NOMO-1 (cell line): ENCODE results near the gene CD101.

Experiments used
- DNase-seq, 2 experiments: peaks; one replicate each; lab custom pipeline; 2025; ENCODE audit not compliant: unreplicated experiment in 2 of 2; lab: John Stamatoyannopoulos, UW

The CD101 gene

DNA sequence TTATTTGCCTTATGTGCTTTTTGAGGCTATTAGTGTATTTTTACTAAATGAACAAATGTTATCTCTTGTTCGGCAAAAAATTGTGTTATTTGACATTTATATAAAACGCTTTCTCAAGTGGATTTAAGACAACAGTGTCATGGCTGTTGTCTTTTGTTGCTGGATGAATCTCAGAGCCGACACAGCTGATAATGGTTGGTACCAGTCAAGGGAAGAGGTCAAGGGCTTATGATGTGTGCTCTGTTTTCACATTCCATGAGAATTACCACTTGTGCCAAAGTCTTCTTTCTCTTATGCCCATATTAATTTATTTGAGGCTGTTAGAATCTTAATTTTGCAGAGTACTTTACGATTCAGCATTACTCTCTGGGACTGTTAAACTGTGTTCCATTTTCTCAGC lies 17.9 kb upstream of the CD101 start:
- no peak for DNase-seq

DNA sequence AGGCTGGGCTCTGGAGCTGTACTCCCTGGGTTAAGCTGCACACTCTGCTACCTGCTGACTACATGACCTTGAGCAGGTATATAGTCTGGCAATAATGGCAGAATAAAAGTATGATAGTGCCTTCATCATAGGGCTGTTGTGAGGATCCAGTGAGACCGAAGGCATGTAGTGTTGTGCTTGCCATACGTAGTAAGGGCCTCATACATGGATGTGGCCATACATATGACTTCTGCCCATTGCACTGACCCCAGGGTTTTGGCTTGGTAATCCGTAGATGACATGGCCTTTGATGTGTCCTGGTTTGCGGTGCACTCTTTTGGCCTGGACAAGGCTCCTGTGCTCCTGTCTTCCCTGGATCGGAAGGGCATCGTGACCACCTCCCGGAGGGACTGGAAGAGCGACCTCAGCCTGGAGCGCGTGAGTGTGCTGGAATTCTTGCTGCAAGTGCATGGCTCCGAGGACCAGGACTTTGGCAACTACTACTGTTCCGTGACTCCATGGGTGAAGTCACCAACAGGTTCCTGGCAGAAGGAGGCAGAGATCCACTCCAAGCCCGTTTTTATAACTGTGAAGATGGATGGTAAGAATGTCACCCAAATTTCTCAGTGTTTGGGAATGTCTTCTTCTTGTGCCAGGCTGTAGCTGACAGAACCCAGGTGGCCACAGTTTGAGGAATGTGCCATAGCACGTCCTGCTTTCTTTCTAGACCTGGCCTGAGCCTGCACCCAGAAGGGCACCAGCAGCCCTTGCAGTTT lies 17.0 kb upstream of the CD101 start:
- no peak for DNase-seq

DNA sequence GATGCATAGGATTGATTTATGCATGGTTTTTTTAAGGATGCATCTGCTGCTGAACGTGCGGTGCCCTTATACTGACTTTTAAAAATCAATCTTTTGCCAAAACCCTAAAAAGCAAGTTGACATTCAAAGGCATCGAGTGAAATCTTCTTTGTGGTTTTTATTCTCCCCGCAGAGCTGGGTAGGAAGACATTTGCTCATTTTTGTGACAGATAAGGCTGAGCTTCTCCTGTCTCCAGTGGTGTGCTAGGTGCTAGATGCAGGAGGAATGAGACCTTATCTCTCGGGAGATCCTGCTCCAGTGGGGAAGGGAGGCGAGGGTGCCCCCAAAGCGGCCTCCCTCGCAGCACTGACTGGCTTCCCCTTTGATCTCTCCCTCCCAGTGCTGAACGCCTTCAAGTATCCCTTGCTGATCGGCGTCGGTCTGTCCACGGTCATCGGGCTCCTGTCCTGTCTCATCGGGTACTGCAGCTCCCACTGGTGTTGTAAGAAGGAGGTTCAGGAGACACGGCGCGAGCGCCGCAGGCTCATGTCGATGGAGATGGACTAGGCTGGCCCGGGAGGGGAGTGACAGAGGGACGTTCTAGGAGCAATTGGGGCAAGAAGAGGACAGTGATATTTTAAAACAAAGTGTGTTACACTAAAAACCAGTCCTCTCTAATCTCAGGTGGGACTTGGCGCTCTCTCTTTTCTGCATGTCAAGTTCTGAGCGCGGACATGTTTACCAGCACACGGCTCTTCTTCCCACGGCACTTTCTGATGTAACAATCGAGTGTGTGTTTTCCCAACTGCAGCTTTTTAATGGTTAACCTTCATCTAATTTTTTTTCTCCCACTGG lies 14.9 kb upstream of the CD101 start:
- DNase-seq: no peak

DNA sequence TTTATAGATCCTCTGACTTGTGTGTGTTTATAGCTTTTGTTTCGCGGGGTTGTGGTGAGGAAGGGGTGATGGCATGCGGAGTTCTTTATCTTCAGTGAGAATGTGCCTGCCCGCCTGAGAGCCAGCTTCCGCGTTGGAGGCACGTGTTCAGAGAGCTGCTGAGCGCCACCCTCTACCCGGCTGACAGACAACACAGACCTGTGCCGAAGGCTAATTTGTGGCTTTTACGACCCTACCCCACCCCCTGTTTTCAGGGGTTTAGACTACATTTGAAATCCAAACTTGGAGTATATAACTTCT lies 14.4 kb upstream of the CD101 start:
- no peak for DNase-seq

DNA sequence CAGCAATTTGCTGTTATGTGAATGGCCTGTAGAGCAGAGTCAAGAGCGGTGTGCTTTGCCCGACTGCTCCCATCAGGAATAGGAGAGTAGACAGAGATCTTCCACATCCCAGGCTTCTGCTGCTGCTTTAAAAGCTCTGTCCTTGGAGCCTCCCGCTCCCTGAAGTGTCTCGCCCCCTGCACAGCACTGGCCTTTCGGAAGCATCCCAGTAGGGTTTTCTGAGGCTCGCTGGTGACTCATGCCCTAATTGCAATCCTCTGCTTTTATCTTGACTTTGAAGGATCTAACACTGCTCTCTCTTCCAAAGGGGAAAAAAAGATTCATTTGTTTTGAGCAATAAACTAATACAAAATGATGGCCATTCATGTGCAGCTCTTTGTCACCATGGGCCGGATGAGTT lies 13.3 kb upstream of the CD101 start:
- no peak for DNase-seq

DNA sequence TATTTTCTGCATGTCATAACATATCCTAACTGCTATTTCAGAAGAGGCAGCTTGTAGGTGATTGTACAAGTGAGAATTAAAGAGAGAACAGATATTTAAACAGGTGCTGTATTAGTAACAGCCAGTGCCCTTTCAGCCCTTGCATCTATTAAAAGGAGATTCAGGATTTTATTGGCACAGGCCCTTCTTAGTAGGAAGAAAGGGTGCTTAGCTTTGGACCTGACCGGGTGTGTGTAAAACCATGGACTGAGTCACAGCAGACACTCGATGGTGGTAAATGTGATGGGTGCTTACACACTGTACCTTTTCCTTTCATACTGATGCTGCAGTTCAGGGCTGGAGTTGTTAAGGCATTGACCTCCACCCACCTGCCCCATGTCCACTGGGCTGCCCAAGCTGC lies 12.7 kb upstream of the CD101 start:
- DNase-seq: no peak

DNA sequence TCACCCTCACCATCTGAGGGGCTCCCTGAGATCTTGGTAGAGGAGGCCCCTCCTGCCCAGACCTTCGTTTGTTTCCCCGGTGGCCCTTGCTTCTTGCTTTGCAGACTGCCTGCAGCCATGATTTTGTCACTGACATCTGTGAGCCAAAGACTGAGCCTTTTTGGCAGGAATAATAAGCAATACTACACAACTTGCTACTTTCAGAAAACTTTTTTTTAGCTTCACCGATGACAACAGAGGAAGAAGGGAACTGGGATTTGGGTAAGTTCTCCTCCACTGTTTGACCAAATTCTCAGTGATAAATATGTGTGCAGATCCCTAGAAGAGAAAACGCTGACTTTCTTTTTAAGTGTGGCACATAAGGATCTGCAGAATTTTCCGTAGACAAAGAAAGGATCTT lies 11.7 kb upstream of the CD101 start:
- DNase-seq: no peak

DNA sequence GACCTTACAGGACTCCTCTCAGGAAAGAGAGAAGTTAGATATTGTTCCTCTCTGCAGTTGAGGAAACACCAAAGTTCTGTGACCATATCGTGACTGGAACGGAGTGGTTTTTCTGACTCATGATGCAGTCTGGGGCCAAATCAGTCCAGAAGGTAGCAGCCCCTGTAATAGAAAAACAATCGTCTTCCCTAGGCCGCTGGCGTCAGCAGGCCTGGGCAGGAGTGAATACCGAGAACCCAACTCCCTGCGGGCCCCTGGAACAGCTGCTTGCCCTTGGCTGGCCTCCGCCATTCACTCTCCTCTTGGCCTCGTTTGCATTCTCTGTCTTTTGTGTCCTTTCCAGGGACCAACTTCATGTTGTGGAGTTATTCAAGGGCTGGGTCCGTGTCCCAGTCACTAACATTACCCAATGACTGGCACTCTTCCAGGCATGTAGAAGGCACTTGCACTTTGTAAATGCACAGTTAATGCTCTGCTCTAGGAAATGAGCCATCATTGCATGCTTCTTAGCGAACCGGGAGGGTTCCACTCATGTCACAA lies 10.9 kb upstream of the CD101 start:
- peak; percentile 62 to 77 for DNase-seq

DNA sequence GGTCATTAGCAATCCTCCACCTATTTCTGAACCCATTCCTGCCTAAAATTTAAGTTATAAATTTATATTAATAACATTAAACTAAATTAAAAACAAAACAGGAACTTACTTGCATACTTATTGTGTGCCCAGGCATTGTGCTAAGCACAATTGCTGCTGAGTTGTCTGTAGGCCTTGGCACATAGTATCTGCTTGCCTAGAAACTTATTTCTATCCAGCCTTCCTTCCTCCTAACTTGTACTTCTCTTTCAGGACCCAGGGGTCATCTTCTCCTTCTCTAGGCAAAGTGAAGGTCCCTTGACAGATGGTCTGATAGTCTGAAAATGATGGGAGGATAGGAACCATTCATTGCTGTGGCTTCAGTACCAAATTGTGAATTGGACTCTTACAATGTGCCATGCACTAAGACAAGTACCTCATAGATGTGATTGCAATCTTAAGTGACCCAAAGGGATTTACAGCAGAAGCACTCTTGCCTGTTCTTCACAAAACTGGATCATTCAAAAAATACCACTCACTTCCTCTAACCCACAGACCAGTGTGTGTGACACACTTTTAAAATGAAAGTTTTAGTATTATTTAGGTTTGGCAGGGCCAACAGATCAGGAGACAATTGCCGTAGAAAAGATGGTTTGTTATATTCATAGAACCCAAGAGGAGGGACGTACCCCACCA lies 10.3 kb upstream of the CD101 start:
- DNase-seq: peak; percentile 15 to 19

DNA sequence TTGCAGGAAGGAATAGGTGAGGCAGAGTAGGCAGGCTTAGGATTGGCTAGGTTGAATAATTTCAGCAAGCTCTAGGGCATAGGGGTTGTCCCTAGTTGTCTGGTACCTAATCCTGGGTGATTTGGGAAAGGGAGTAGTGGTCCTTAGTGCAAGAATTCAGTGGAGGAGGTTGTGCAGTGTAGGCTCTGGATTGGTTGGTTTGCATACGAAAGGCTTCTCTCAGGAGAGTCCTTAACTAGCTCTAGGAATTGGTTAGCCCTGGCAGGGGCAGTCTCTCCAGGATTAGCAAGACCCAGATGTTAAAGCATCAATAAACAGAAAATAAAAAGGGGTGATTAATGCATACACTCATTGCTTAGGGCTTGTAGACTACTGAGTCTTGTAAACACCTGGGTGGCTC lies 9.6 kb upstream of the CD101 start:
- no peak for DNase-seq

DNA sequence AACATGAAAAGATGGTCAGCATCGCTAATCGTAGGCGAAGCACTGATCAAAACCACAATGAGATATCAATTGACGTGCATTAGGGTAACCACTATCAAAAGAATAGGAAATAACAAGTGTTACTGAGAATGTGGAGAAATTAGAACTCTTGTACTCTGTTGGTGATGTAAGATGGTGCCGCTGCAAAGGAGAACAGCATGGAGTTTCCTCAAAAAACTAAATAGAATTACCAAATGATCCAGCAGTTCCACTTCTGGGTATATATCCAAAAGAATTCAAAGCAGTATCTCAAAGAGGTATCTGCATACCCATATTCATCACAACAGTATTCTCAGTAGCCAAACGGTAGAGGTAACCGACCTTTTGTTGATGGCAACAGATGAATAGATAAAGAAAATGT lies 8.3 kb upstream of the CD101 start:
- DNase-seq: no peak

DNA sequence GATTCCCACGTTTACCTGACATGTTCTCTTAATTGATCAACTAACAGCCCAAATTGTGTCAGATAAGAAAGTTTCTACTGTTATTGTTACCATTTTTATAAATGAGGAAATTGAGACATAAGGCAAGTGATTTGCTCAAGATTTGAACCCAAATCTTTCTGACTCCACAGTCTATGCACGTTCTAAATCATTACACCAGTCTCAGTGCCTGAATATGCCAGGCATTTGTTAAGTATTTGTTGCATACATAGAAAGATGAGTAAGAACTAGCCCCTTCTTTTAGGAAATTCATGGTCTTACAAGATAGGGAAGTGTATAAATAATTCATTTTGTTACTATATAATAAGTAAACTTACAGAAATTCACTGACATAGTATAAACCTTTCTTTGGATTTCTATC lies 7.1 kb upstream of the CD101 start:
- no peak for DNase-seq

DNA sequence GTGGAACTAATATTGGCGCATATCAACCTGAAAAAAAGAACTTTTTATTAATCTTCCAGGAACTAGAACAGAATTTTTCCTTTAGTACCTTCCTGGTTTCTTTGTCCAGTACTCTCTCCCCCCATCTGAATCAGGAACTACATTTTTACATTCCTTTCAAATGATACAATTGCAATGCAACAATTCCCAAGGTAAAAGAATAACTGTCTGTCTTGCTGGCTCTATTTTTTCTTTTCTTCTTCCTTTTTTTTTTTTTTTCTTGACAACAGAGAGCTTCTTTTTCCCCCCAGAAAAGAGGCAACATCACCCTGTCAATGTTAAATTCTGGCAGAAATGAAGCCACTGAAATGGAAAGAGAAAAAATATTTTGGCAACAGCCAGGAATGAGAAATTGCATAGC lies 4.5 kb upstream of the CD101 start:
- no peak for DNase-seq

DNA sequence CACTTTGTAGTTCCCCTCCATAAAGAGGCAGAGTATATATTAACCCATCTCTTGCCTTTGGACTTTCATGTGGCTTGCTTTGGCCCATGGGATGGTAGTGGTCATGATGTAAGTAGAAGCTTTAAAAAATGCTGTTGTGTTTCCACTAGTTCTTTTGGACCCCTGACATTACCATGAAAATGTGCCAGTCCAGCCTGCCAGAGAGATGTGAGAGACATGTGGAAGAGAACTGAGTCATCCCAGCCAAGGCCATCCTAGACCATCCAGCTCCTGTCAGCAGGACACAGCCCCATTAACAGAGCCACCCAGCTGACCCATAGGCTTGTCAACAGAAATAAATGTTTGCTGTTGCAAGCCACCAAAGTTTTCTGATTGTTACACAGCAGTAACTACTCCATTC lies 3.9 kb upstream of the CD101 start:
- DNase-seq: no peak

DNA sequence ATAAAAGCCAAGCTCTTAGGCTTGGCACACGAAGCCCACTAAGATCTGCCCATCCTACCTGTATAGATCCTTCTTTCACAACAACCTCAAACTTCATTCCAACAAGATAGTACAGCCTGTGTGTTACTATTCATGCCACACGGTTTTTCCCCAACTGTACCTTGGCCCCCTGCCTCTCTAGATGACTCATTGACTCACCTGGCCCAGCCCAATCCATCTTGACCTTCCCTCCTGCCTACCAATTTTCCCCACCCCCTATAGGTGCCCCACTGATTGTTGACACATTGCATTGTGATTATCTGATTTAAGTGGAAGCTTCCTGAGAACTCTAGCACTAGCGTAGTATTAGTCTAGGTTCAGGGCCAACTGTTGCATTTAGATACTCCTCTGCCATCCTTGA lies 2.0 kb upstream of the CD101 start:
- DNase-seq: no peak

DNA sequence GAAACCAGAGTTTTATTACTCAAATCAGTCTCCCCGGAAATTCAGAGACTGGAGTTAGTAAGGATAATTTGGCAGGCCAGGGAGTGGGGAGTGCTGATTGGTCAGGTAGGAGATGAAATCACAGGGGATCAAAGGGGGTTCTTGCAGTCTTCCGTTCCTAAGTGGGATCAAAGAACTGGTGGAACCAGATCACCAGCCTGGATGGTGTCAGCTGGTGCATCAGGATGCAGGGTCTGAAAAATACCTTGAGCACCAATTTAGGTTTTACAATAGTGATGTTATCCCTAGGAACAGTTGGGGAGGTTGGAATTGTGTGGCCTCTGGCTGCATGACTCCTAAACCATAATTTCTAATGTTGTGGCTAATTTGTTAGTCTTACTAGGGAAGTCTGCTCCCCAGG lies 1.4 kb upstream of the CD101 start:
- no peak for DNase-seq

DNA sequence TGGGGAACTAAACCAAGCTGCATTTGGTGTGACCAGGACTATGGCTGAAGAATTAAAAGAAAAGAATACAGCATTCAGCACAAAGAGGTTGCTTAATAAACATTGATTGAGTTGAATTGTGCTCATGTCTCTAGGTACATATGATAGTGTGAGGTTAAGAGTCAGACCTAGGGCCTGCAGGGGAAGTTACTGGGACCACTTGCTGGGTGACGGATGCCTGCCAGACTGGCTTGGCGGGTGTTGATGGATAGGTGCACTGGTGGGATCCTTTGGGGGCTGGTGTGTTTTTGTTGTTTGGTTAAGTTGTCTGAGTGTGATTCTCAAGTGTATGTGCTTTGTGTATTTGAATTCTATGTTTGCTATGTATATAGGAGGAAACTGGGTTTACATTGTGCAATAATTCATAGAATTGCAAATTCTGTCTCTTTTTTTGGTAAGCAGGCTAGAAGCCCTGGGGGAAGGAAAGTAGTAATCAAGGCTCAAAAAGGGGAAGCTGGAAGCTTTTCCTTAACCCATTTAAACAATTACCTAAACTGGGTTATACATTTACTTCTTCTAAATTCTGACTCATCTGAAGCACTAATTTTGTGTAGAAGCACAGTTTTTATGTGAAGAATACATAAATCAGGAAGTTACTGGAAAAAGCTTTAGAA lies 1.8 kb downstream of the CD101 start:
- peak; percentile 83 to 98 for DNase-seq

DNA sequence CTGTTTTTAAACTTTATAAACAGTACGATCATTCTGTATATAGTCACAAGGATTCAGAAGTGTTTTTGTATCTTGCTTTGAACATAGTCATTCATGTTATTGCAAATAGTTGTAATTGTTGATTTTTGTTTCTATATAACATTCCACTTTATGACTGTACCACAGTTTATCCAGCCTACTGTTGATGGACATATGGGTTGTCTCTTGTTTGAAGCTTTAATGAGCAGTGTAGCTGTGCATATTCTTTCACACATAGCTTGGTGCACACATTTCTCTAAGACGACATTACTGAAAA lies 6.1 kb downstream of the CD101 start:
- DNase-seq: peak in 1 of 2 experiments; percentile 11

DNA sequence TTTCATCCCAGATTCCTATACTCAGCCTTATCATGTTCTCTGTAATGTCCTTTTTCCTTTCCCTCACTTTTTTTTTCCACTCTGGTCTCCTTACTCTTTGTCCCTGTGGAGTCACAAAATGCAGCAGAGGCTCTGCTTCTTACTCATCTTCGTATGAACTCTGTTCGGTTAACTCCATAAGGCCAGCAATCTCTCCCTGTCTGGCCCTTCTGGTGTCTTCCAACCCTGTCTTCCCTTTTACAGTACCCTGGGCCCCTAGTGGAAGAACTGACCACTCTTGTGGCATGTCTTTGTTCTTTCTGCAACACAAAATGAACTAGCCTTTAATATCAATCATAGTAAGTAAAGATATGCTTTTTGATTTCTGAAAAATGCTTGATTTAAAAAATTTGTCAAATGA lies 7.1 kb downstream of the CD101 start:
- no peak for DNase-seq

DNA sequence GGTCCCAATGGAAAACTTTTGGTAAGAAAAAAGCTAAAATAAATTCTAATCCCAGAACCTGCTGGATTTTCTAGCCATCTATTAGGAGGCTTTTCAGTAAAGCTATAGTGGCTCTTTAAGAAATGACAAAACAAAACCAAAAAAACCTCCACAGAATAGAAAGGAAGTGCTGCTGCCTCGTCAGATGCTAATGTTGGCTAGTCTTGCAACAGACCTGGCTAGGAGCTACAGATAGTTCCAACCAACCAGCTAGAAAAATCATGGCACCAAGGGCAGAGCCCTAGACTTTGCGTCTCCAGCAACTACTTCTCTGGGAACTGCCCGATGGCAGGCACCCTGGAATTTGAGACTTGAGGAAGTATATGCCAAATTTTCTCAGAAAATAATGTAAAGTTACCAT lies 7.6 kb downstream of the CD101 start:
- peak; percentile 72 to 83 for DNase-seq

DNA sequence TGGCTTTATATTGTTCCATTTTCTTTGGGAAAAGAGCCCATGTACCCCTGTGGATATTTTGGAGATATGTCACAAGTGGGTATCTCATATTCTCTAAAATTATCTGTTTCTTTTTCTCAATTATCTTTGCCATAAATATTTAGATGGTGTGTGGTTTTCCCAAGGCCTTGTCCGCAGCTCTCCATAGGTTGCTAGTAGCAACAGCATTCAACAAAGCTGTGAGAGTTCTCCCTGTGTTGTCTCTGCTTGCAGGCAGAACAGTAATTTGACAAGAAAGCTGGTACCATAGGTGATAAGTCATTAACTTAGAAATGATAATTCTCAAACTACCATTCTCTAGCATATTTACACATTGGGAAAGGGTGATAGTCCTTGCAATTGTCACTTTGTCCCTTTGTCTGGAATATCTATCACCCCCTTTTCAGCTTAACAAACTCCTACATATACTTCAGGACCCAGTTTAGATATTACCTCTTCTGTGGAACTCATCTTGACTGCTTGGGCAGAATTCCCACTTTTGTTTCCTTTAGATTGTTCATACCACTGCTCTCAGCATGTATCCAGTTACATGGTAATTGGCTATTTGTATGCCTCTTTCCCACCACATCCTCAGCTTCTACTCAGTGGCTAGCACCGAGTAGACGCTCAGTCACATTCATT lies 8.9 kb downstream of the CD101 start:
- DNase-seq: no peak
